Bronchial epithelial cell (primary cell): ENCODE measurements around the gene TMEM158. TPM values are rescaled to one million over a fixed set of nuclear protein-coding genes. Genes with fewer than 3 reads are reported as not detected.

ENCODE experiments used
- DNase-seq: peaks from one replicate; pipeline ENCODE4 v3.0.0-alpha.2; 2010; ENCODE audit warnings: low read depth
- FAIRE-seq: peaks from 2 replicates; lab custom pipeline; 2011; peaks lifted over from hg19 to GRCh38; lab: Jason Lieb, UNC
- H3K27me3 ChIP-seq: 2 replicates; pipeline ENCODE4 v1.5.1; 2011; ENCODE audit warnings: low read length; ENCODE audit not compliant: control insufficient read depth, insufficient read depth
- H3K36me3 ChIP-seq: 2 replicates; pipeline ENCODE4 v1.5.1; 2011; ENCODE audit warnings: low read length; ENCODE audit not compliant: control insufficient read depth, insufficient read depth
- H3K4me3 ChIP-seq: 2 replicates; pipeline ENCODE4 v1.5.1; 2011; ENCODE audit warnings: mild to moderate bottlenecking, low read depth, low read length, control low read depth
- total RNA-seq: library from RNA; depleted of rRNA; stranded (reverse); fragments of >200 nt; gene quantifications from 2 replicates; pipeline ENCODE4 v1.2.1, GENCODE V29; 2014
- TF ChIP-seq, protein P1 (sequence below): IDR thresholded peaks from 2 replicates; pipeline ENCODE4 v1.5.1; 2011; ENCODE audit warnings: mild to moderate bottlenecking, moderate library complexity, low read length, control low read depth, inconsistent platforms; ENCODE audit not compliant: insufficient read depth, severe bottlenecking

The TMEM158 gene
- total RNA-seq, 1 donor from 2014 or later, result 1.6 TPM

- Histone ChIP-seq H3K4me3 (no peak overlapping the region), H3K27me3 (no peaks in the 10 kb centered on the region), H3K36me3 (no peaks in the 10 kb centered on the region)
- TF ChIP-seq, protein P1, sequence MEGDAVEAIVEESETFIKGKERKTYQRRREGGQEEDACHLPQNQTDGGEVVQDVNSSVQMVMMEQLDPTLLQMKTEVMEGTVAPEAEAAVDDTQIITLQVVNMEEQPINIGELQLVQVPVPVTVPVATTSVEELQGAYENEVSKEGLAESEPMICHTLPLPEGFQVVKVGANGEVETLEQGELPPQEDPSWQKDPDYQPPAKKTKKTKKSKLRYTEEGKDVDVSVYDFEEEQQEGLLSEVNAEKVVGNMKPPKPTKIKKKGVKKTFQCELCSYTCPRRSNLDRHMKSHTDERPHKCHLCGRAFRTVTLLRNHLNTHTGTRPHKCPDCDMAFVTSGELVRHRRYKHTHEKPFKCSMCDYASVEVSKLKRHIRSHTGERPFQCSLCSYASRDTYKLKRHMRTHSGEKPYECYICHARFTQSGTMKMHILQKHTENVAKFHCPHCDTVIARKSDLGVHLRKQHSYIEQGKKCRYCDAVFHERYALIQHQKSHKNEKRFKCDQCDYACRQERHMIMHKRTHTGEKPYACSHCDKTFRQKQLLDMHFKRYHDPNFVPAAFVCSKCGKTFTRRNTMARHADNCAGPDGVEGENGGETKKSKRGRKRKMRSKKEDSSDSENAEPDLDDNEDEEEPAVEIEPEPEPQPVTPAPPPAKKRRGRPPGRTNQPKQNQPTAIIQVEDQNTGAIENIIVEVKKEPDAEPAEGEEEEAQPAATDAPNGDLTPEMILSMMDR, result no peak
- DNase-seq, result peak; percentile 50
- FAIRE-seq, result peak; percentile 13
Measured at GRCh38 chr3:45180051-45180450, 46.0 kb downstream of the TMEM158 start.

DNA sequence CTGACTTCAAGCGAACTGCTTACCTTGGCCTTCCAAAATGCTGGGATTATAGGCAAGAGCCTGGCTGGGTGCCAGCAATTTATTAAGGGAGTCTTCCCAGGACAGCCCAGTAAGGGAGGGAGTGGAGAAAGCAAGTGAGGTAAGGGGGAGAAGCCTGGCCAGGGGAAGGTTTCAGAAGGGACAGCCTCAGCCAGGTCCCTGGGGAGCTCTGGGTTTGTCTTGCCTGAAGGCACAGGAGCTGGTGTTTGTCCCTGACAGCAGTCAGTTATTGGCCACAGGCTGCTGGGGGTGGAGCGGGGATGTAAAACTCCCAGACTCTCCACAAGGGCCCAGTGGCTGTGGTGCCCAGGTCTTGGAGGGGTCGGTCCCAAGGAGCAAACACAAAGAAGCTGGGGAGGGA lies 46.9 kb downstream of the TMEM158 start:
- Histone ChIP-seq H3K27me3 (no peaks in the 10 kb centered on the region), H3K36me3 (no peaks in the 10 kb centered on the region), H3K4me3 (no peak overlapping the region)
- TF ChIP-seq, protein P1, result no peak
- no peak for FAIRE-seq
- DNase-seq, result no peak

- Histone ChIP-seq H3K4me3 (no peak overlapping the region), H3K36me3 (no peaks in the 10 kb centered on the region), H3K27me3 (no peaks in the 10 kb centered on the region)
- FAIRE-seq, result peak; percentile 80
- DNase-seq, result peak; percentile 72
- TF ChIP-seq, protein P1, result no peak
Measured at GRCh38 chr3:45178183-45179023, 47.7 kb downstream of the TMEM158 start.

- FAIRE-seq, result no peak
- H3K36me3 ChIP-seq, result no peaks in the 10 kb centered on the region
- DNase-seq, result no peak
- H3K27me3 ChIP-seq, result no peaks in the 10 kb centered on the region
- TF ChIP-seq, protein P1, result no peak
- H3K4me3 ChIP-seq, result no peak overlapping the region
Measured at GRCh38 chr3:45176912-45177311, 49.2 kb downstream of the TMEM158 start.

Other genes starting within 250 kb of the TMEM158 start
- 0.13 TPM in 1 of 2 replicates, not detected in the other for gene CLEC3B, start 200.0 kb downstream of the TMEM158 start, total RNA-seq
- gene CDCP1, start 79.9 kb downstream of the TMEM158 start, total RNA-seq, result 41.3 and 64.9 TPM in 2 replicates
- gene LARS2, start 162.3 kb upstream of the TMEM158 start, total RNA-seq, result 19.0 and 19.1 TPM in 2 replicates